HG02981 (cell line): ENCODE results near the gene ST6GALNAC1.
"Not testable (repeated sequence)": the region's sequence is repeated elsewhere in the genome, so short reads cannot be mapped to it uniquely, and the experiment has no call there.

ENCODE experiments used
- ATAC-seq: cut with Tn5 transposase; IDR thresholded peaks from one replicate; pipeline ENCODE4 v1.9.1; 2021; ENCODE audit warnings: mild to moderate bottlenecking, moderate library complexity; ENCODE audit not compliant: unreplicated experiment

Gene ST6GALNAC1

DNA sequence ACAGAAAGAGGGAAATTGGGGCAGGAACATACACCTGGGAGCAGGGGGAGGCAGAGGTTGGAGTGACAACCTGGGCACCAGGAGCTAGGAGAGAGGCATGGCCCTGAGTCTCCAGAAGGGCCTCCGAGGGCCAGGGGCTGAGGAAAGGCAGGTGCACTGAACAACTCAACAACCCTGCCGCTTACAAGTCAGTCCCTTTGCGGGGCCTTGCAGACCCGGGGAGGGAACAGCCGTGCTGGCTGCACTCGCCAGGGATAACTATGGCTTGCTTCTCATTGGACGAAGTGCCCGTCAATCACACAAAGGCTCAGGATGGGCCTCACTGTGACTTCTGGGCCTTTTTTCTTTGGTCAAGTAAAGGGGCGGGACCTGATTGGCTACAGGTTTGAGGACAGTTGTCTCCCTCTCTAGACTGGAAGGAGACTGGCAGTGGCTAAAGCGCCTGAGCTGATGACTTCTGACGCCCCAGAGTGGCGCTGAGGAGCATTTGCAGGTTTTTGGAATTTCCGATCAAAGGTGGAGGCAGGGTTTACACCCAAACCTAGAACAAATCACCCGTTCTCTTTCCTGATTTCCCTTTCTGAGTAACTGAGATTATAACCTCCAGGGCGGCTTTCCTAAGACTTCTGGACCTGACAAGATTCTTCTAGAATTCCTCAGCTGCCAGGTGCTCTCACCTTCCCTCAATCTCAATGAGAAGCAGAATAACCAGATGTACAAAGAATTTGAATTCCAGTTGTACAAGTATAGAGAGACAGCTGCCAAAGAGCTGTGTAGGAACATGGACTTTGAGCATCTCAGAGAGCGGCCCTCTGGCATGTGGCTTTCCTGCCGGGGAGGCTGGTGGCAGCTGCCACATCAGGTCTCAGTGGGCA is 30.3 kb downstream of the ST6GALNAC1 start:
- ATAC-seq: no peak

DNA sequence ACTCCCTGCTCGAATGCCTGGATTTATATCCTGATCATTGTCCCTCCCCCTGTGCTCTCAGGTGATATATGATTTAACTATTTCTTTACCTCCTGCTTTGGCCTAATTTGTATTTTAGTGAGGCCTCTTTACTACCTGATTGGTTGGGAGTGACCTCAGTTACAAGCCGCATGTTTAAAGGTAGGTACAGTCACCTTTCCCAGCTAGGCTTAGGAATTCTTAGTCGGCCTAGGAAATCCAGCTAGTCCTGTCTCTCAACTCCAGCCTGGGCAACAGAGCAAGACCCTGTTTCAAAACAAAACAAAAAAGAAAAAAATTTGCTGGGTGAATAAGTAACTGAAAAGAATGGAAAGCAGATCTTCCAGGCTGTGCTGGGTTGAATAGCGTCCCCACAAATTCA is 31.1 kb downstream of the ST6GALNAC1 start:
- ATAC-seq: no peak

DNA sequence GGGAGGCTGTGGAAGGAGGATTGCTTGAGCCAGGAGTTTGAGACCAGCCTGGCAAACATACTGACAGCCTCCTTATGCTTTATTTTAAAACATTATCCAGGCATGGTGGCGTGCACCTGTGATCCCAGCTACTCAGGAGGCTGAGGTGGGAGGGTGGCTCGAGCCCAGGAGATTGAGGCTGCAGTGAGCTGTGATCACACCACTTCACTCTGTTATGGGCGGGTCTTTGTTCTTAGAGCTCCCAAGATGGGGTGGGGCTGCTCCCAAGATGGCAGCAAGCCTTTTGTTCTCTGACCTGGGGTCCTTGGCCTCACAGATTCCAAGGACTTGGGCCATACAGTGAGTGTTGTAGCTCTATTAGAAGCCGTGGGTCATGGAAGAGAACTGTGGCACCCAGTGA is 31.8 kb downstream of the ST6GALNAC1 start:
- ATAC-seq: no peak

DNA sequence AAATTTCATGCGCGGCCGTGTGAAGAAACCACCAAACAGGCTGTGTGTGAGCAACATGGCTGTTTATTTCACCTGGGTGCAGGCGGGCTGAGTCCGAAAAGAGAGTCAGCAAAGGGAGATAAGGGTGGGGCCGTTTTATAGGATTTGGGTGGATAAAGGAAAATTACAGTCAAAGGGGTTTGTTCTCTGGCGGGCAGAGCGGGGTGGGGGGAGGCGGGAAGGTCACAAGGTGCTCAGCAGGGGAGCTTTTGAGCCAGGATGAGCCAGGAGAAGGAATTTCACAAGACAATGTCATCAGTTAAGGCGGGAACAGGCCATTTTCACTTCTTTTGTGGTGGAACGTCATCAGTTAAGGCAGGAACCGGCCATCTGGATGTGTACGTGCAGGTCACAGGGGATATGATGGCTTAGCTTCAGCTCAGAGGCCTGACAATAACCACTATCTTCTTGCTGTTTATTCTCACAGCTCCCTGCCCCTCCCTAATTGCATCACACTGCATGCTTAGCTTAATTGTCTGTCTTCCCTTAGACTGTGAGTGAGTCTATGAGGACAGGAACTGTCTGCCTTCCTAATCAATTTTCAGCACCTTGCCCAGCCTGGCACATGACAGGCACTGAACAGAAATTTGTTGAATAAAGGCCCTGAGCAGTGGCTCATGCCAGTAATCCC is 32.3 kb downstream of the ST6GALNAC1 start:
- ATAC-seq: not testable (repeated sequence)

DNA sequence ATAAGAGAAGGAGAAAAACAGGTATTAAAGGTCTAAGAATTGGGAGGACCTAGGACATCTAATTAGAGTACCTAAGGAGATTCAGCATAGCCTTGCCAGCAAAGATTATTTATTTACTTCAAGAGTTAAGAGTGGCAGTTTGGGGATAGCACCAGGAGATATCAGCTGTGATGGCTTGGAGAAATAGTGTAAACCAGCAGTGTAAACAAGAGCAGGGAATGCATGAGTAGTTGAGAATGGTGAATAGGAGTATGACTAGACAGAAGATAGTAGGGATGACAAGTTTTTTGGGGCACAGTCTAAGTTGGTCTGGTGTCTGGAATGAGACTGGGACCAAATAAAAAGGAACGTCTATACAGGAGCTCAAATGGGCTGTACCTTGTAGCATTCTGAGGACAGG is 36.9 kb downstream of the ST6GALNAC1 start:
- ATAC-seq: not testable (repeated sequence)

DNA sequence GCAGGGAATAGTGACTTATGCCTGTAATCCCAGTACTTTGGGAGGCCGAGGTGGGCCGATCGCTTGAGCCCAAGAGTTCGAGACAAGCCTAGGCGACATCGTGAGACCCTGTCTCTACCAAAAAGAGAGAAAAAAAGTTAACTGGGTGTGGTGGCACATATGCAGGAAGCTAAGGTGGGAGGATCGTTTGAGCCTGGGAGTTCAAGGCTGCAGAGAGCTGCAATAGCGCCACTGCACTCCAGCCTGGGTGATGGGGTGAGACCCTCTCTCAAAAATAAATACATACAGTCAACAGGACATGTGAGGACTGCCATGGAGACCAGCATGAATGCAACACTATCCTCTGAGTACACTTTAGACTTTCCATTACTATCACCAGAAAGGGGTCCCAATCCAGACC is 42.5 kb downstream of the ST6GALNAC1 start:
- ATAC-seq: no peak

DNA sequence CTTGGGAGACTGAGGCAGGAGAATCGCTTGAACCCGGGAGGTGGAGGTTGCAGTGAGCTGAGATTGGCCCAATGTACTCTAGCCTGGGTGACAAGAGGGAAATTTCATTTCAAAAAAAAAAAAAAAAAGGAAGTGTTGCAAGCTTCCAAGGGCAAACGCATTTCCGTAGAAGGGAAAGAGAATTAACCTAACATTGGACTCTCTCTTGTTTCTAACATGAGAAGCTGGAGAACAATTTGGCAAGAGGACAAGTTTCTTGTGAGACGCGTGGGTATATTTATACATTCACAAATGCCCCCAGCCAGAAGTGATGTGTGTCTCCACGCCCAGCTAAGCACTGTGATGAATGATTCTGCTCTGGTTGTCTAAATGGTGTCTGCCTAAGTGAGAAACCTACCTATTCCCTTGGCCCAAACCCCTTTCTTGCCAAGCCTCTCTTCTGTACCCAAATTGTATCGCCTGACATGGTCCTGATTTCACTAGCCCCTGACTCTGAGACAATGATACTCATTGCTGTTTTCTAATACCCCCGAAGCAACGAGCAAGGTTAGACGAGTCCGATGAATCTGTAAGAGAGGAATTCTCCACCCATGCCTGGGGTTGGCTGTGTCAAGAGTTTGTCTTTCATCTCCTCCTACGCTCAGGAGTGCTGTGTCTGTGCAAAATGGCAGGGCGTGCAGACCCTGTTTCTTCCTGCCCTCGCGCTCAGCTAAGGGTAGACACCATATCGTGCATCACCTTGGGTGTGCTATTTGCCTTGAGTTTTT is 43.7 kb downstream of the ST6GALNAC1 start:
- no peak for ATAC-seq

DNA sequence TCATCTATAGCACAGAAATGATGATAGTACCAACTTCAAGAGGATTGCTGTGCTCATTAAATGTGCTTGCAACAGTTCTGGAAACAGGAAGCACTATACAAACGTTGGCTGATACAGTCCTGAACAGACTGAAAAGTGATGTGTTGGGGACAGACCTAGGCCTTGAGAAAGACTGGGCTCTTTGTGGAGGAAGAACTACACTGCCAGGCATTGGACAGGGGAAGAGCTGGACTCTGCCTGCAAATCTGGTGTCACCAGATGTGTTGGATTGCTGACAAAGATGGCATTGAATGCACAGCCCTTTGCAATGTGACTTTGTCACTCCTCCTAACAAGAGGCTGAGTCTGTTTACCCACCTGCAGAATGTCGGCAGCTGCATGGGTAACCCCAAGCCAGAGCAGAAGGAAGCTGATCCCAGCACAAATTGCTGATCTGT is 45.5 kb downstream of the ST6GALNAC1 start:
- no peak for ATAC-seq

DNA sequence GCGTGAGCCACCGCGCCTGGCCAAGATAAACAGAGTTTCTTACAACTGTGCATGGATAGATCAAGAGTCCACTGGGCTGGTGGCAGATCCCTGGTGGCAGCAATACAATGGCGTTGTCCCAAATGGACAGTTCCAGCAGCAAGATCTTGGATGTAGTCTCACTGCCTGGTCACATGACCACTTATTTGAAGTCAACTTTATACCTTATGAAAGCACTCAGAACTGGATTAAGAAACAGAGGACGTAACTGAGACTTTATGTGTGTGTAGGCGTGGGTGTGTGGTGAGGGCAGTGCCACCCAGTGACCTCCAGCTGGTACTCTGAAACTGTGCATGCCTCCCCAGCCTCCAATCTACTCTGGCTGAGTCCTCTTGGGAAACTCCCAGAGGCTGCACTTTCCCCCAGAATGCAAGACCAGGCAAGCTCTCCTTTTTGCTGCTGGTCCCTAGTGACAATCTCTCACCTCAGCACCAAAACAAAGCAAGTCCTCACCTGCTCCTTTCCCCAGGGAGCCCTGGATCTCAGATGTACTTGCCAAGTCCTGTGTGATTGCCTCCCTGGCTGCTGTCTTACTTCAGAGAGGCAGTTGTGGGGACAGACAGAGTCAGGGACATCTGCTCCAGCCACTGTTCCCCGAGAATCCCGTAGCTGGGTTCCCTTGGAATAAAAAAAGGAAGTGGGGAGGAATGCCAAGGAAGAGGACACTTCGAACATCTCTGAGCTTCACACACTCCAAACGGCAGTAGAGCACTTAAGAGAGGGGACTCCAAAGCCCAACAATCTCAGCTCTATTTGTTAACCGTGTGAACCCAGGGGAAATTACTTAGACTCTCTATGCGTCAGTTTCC is 46.2 kb downstream of the ST6GALNAC1 start:
- no peak for ATAC-seq

DNA sequence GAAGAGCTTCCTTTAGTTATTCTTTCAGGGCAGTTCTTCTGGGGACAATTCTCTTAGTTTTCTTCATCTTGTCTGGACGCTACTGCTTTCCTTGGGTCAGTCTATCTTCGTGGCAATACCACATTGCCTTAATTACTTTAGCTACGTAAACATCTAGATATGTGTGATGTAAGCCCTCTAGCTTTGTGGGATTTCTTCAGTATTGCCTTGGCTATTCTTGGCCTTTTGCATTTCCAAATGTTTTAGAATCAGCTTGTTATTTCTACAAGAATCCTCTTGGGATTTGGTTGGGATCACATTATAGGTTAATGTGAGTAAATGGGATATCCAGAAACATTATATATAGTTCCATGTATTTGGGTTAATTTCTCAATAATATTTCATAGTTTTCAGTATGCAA is 48.9 kb downstream of the ST6GALNAC1 start:
- ATAC-seq: no peak

DNA sequence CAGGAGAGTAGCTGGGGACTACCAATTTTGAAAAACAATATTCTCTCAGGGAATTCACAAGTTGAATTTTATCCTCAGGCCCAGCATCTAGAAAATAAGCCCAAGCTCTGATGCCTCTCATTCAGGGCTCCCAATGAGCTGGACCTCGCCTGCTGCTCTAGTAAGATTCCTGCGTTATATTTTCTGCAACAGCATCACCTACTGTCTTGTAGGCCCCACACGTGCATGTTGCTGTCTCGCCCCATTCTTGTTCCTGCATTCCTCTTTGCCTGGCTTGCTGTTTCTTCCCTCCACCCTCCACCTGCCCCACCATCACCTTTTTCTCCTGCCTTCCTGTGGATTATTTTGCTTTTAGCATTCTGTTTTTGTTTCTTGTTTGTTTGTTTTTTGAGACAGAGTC is 49.6 kb downstream of the ST6GALNAC1 start:
- ATAC-seq: no peak

DNA sequence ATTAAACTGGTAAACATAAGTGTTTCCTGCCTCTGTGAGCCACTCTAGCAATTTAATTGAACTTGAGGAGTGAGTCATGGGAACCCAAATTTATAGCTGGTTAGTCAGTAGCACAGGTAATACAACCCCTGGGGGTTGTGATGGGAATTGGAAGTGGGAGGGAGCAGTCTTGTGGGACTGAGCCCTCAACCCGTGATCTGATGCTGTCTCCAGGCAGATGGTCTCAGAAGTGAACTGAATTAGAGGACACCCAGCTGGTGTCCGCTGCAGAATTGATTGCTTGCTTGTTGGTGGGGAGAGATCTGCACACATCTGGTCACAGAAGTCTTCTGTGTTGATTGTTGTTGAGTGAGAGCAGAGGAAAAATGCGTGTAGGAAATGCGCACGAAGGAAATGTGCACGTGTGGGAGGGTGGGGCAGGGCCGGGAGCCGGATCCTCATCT is 50.2 kb downstream of the ST6GALNAC1 start:
- no peak for ATAC-seq

DNA sequence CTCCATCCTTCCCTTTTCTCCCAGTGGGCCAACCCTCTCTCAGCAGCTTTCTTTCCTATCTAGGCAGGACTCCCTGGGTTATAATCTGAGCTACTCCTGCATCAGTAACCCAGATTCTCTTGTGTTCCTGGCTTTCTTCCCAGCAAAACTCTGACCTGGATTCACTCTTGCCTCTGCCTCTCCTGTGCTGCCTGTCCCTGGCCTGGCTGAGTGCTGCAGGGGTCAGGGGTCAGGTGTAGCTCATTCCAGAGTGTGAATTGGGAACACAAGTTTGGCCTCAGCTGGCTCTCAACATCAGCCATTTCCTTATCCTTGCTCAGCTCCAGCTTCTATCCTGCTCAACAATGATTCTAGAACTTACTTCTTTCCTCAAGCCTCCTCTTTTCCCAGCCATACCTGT is 55.4 kb downstream of the ST6GALNAC1 start:
- no peak for ATAC-seq

DNA sequence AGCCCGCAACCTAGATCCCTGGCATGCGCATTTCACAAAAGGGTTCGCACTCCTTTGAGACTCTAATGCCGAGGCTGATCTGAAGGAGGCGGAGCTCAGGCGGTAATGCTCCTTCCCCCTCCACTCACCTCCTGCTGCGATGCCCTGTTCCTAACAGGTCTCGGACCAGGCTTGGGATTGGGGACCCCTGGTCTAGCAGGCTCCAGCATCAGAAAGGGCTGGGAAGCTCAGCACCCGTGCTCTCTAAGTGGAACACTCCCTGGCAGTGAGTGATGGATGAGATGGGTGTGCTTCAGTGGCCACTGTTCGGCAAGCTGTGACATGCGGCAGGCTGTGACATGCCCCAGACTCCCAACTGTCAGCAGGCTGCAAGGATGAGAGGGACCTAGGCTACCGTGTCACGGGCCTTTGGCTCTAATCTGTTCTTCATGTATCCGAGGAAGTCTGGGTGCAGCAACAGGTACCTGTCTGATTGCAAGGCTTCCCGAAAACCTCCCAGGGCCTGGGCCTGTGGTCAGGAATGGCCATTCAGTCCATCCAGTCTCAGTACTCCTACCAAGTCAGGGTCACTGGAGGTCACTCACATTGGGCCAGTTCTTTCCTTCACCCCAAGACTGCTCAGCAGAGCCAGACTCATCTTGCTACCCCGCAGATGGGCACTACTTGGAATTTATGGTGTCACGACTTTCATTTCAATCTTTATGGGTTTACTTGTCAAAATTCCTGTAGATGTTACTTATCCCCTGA is 56.6 kb downstream of the ST6GALNAC1 start:
- ATAC-seq: no peak

DNA sequence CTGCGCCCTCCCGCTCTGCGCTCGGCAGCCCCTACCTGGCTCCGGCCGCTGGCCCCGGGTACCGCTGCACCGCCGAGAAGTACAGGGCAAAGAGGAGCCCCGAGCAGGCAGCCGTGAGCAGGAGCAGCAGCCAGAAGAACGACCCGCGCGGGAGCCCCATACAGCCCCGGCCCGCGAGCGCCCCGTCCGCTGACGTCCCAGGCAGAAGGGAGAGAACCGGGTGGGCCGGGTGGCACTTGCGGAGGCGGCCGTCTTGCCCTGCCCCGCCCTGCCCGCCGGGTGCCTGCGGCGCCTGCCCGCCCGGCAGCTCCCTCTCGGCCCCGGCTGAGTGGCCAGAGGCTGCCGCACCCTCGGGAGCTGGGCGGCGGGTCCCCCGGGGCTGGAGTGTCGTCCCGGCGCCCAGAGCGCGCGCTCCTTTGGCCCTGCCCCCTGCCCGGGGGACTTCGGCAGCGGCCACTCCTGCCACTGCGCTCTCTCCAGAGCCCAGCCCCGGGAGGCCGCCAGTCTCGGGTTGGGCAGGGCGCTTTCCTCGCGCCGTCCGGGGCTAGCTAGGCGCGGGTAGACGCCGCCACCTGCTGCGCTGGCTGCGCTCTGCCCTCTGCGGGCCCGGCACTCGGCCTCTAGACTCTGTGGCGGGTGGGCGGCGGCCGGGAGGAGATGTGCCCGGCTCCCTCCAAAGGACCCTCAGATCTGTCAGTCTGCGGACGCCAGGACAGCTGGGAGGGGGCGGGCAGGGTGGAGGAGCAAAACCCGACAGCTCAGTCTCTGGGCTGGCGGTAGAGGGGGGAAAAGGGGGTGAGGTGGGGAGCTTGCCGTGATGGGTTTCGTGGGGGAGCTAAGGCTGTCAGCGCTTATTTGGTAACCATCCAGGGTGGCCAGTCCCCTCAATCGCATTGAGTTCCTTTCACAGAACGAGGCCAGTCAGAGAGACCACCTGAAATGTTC is 57.6 kb downstream of the ST6GALNAC1 start, which contains the start of gene ST6GALNAC2:
Gene ST6GALNAC2, minus strand, starts transcription at position 212 of the 945 bp plus-strand sequence. Its CDS starts 52 bp downstream, at position 160.
- ATAC-seq: no peak

DNA sequence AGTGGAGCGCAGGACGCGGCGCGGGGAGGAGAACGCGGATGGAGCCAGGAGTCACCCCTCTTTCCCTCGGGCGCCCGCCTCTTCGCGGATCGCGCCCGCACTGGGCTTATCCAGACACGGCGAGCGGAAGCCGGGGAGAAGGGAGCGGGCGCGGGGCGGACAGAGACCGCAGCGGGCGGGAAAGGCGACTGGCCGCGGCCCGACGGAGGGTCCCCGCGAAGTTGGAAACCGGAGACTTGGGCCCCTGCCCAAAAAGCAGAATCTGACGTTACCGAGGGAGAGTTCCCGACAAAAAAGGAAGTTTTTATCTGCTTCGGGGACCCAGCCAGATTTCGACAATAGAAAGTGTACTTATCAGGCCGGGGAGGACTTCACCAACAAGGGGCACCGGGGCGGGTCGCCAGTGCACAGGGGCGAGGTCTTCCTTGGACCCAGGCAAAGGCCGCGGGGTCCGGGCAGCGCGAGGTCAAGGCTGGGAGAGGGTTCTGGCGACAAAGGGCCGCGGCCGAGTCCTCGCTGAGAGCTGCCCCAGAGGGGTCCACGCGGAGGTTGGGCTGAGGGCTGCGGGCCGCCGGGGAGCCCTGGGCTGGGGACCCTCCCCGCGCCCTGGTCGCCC is 58.4 kb downstream of the ST6GALNAC1 start:
- no peak for ATAC-seq

DNA sequence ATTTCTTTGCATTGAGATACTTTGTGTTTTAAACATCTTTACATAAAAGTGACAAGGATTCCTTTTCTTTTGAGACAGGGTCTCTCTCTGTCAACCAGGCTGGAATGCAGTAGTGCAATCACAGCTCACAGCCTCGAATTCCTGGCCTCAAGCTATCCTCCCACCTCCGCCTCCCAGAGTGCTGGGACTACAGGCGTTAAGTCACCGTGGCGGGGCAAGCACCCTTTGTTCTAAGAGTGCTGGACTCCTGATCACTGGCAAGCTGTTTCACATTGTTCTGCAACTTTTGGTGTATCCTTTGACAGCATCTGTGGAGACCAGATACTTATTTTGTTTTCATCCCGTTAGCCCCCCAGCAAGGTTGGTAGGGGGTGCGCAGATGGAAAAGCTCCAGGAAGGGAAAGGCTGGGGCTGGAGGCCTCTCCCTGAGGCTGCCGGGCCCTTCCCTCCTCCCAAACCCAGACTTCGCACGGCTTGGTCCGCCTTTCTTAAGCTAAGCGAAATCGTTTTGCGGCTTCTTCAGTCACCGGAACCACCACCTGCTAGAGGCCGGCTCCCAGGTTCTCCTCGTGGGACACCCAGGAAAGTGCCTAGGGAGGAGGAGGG is 59.0 kb downstream of the ST6GALNAC1 start:
- ATAC-seq: no peak

DNA sequence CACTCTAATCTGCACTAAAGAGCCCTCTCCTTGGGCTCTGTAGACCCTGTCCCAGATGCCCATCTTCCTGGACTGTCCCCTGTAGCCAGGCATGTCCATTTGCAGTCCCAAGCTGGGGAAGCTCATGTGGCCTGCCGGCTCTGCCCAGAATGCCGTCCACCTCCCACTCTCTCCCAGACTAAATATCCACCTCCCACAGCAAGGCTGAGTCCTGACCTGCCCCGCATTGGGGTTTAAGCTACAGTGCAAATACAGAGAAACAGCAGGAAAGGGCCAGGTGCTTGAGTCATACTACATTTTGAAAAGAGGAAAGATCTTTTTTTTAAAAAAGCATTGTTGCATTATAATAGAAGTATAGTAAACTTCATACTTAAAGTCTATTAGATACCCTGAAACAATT is 60.9 kb downstream of the ST6GALNAC1 start:
- no peak for ATAC-seq
